Stimulated activated CD8-positive, alpha-beta memory T cell treated with anti-CD3 and anti-CD28 coated beads, Interleukin-4, amount 100 ng/mL, for 48 hours (primary cell): Measurements from ENCODE around the gene ASPN.

ENCODE experiments used
- DNase-seq: peaks from one replicate; pipeline ENCODE4 v3.0.0-alpha.2; 2020

ASPN gene

DNA sequence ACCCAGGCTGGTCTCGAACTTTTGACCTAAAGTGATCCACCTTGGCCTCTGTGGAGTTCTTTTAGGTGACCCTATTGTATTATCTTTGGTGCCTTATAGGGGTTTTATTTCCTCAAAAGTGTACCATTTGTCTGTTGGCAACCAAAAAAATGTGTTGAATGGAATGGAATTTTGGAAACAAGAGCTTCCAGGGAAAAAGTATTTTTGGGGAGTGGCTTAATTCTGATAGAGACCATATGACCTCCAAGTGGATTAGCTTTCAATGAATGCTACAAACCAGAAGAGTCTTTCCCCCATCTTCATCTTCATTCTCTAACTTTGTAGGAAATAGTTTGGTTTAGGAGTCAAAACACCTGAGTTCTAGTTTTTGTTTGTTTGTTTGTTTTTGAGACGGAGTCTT lies 74.5 kb downstream of the ASPN start:
- DNase-seq: no peak

DNA sequence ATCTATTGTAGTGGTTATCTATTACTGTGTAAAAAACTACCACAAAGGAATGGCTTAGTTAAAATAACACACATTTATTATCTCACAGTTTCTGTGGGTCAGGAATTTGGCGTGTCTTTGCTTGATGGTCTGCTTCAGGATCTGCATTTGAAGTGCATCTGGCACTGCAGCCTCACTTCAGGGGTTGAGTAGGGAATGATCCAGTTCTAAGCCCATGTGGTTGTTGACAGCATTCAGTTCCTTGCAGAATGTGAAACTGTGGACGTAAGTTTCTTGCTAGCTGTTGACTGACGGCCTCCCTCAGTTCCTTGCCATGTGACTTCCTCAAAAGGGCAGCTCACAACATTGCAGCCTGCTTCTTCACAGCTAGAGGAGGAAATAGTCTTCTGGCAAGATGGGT lies 75.8 kb downstream of the ASPN start:
- peak; percentile 26 for DNase-seq
